GM23338 (cell line): ENCODE results near the gene WNT11. TPM values are rescaled to one million over a fixed set of nuclear protein-coding genes. Genes with fewer than 3 reads are reported as not detected.

Source experiments
- EZH2phosphoT487 ChIP-seq: fragments of 200-600 bp; sonication (generic); IDR thresholded peaks from one replicate; pipeline ENCODE4 v1.8.1; 2018; ENCODE audit warnings: antibody characterized with exemption; ENCODE audit not compliant: unreplicated experiment
- NANOG ChIP-seq: IDR thresholded peaks from 2 replicates; pipeline ENCODE4 v1.6.1; 2016; ENCODE audit warnings: antibody characterized with exemption, borderline replicate concordance
- STAT1 ChIP-seq: IDR thresholded peaks from one replicate; pipeline ENCODE4 v1.6.1; 2016; ENCODE audit warnings: antibody characterized with exemption; ENCODE audit not compliant: unreplicated experiment
- ZNF331 ChIP-seq: fragments of 250-450 bp; sonication (Bioruptor Pico); IDR thresholded peaks from 2 replicates; pipeline ENCODE4 v1.5.0; 2020; ENCODE audit warnings: low read depth, mild to moderate bottlenecking, moderate library complexity
- polyA plus RNA-seq: library from polyadenylated mRNA; unstranded; fragments of >200 nt; fragmentation: Nextera tagmentation; extraction: Ambion mirVana; gene quantifications from 2 replicates; pipeline ENCODE4 v1.2.1, GENCODE V29; 2016
- total RNA-seq: library from RNA; depleted of rRNA; stranded (reverse); fragments of >200 nt; shearing (Covaris generic); gene quantifications from 2 replicates; pipeline ENCODE4 v1.2.3, GENCODE V29; 2014
- TF ChIP-seq, protein P1 (sequence below): fragments of 250-450 bp; sonication (Bioruptor Pico); IDR thresholded peaks from 2 replicates; pipeline ENCODE4 v1.5.0; 2020; ENCODE audit warnings: mild to moderate bottlenecking, moderate library complexity
- TF ChIP-seq, protein P2 (sequence below): IDR thresholded peaks from one replicate; pipeline ENCODE4 v1.6.1; 2018; ENCODE audit warnings: antibody characterized with exemption; ENCODE audit not compliant: unreplicated experiment

WNT11 gene
- total and polyA plus RNA-seq, 2 experiments from 2014 or later = 0.44 to 0.56 TPM

DNA sequence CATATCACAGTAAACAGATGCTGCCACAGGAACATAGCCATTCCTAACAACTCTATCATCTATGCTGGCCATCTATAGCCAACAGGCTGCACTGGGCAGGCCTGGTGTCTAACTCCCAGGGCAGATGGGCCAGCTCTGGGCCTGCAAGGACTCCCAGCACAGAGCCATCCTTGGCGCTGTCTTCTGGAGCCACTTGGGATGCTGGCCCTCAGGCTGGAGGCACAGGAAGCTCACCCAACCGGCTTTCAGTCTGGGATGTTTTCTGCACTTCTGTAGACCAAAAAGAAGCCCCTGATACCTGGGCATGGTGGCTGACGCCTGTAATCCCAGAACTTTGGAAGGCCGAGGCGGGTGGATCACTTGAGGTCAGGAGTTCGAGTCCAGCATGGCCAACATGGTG lies 40.8 kb upstream of the WNT11 start (continued):
- TF ChIP-seq, protein P1, sequence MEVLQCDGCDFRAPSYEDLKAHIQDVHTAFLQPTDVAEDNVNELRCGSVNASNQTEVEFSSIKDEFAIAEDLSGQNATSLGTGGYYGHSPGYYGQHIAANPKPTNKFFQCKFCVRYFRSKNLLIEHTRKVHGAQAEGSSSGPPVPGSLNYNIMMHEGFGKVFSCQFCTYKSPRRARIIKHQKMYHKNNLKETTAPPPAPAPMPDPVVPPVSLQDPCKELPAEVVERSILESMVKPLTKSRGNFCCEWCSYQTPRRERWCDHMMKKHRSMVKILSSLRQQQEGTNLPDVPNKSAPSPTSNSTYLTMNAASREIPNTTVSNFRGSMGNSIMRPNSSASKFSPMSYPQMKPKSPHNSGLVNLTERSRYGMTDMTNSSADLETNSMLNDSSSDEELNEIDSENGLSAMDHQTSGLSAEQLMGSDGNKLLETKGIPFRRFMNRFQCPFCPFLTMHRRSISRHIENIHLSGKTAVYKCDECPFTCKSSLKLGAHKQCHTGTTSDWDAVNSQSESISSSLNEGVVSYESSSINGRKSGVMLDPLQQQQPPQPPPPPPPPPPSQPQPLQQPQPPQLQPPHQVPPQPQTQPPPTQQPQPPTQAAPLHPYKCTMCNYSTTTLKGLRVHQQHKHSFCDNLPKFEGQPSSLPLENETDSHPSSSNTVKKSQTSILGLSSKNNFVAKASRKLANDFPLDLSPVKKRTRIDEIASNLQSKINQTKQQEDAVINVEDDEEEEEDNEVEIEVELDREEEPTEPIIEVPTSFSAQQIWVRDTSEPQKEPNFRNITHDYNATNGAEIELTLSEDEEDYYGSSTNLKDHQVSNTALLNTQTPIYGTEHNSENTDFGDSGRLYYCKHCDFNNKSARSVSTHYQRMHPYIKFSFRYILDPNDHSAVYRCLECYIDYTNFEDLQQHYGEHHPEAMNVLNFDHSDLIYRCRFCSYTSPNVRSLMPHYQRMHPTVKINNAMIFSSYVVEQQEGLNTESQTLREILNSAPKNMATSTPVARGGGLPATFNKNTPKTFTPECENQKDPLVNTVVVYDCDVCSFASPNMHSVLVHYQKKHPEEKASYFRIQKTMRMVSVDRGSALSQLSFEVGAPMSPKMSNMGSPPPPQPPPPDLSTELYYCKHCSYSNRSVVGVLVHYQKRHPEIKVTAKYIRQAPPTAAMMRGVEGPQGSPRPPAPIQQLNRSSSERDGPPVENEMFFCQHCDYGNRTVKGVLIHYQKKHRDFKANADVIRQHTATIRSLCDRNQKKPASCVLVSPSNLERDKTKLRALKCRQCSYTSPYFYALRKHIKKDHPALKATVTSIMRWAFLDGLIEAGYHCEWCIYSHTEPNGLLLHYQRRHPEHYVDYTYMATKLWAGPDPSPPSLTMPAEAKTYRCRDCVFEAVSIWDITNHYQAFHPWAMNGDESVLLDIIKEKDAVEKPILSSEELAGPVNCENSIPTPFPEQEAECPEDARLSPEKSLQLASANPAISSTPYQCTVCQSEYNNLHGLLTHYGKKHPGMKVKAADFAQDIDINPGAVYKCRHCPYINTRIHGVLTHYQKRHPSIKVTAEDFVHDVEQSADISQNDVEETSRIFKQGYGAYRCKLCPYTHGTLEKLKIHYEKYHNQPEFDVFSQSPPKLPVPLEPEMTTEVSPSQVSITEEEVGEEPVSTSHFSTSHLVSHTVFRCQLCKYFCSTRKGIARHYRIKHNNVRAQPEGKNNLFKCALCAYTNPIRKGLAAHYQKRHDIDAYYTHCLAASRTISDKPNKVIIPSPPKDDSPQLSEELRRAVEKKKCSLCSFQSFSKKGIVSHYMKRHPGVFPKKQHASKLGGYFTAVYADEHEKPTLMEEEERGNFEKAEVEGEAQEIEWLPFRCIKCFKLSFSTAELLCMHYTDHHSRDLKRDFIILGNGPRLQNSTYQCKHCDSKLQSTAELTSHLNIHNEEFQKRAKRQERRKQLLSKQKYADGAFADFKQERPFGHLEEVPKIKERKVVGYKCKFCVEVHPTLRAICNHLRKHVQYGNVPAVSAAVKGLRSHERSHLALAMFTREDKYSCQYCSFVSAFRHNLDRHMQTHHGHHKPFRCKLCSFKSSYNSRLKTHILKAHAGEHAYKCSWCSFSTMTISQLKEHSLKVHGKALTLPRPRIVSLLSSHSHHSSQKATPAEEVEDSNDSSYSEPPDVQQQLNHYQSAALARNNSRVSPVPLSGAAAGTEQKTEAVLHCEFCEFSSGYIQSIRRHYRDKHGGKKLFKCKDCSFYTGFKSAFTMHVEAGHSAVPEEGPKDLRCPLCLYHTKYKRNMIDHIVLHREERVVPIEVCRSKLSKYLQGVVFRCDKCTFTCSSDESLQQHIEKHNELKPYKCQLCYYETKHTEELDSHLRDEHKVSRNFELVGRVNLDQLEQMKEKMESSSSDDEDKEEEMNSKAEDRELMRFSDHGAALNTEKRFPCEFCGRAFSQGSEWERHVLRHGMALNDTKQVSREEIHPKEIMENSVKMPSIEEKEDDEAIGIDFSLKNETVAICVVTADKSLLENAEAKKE (CRISPR knock-in tag) = no peak
- TF ChIP-seq ZNF331 (CRISPR knock-in tag) (no peak), NANOG (no peak), STAT1 (no peak), EZH2phosphoT487 (no peak)
- TF ChIP-seq, protein P2, sequence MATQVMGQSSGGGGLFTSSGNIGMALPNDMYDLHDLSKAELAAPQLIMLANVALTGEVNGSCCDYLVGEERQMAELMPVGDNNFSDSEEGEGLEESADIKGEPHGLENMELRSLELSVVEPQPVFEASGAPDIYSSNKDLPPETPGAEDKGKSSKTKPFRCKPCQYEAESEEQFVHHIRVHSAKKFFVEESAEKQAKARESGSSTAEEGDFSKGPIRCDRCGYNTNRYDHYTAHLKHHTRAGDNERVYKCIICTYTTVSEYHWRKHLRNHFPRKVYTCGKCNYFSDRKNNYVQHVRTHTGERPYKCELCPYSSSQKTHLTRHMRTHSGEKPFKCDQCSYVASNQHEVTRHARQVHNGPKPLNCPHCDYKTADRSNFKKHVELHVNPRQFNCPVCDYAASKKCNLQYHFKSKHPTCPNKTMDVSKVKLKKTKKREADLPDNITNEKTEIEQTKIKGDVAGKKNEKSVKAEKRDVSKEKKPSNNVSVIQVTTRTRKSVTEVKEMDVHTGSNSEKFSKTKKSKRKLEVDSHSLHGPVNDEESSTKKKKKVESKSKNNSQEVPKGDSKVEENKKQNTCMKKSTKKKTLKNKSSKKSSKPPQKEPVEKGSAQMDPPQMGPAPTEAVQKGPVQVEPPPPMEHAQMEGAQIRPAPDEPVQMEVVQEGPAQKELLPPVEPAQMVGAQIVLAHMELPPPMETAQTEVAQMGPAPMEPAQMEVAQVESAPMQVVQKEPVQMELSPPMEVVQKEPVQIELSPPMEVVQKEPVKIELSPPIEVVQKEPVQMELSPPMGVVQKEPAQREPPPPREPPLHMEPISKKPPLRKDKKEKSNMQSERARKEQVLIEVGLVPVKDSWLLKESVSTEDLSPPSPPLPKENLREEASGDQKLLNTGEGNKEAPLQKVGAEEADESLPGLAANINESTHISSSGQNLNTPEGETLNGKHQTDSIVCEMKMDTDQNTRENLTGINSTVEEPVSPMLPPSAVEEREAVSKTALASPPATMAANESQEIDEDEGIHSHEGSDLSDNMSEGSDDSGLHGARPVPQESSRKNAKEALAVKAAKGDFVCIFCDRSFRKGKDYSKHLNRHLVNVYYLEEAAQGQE = no peak
